SK-N-MC (cell line): ENCODE measurements around the gene AMFR.

Experiments
- EZH2 ChIP-seq: fragments of 200-600 bp; sonication (generic); IDR thresholded peaks from one replicate; pipeline ENCODE4 v1.6.1; 2017; ENCODE audit warnings: antibody characterized with exemption
- POLR2AphosphoS5 ChIP-seq: IDR thresholded peaks from 2 replicates; pipeline ENCODE4 v1.6.1; 2012; ENCODE audit warnings: mild to moderate bottlenecking, low read depth, low read length, borderline replicate concordance

GRCh38 chr16:56414366-56414765 is 11.0 kb downstream of the AMFR start:
- TF ChIP-seq EZH2 (no peak), POLR2AphosphoS5 (no peak)
